Measurements from ENCODE around the gene DMTF1. TPM values are rescaled to one million over a fixed set of nuclear protein-coding genes. Genes with fewer than 3 reads are reported as not detected.

The DMTF1 gene
- polyA plus RNA-seq, 2 of the 4 experiments (the other 2 are of a cell fraction) = 37.3 to 124 TPM

DNA sequence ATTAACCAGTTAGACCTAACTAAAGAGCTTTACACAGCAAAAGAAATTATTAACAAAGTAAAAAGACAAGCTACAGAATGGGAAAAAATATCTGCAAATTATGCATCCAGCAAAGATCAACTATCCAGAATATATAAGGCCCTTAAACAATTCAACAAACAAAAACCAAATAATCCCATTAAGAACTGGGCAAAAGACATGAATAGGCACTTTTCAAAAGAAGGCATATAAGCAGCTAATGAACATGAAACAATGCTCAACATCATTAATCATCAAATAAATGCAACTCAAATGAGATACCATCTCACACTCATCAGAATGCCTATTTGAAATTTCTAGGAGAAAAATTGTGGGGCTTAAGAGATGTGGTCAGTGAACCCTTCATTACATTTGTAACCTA, 15.0 kb upstream of the DMTF1 start:
- TF ChIP-seq JUNB (IDR thresholded peaks at IDR 0.05) (no peak), POLR2AphosphoS2 (conservative IDR thresholded peaks at IDR 0.05; ENCODE audit: low read length) (no peak), KDM5A (IDR thresholded peaks at IDR 0.05) (no peak), RCOR1 (IDR thresholded peaks at IDR 0.05; ENCODE audit: low read depth, low read length) (no peak), CBX2 (IDR thresholded peaks at IDR 0.05; ENCODE audit: borderline replicate concordance, low read depth) (no peak), RARB (CRISPR knock-in tag; IDR thresholded peaks at IDR 0.05) (no peak), FOXS1 (CRISPR knock-in tag; IDR thresholded peaks at IDR 0.05) (no peak), MAFK (IDR thresholded peaks at IDR 0.05; ENCODE audit: partially characterized antibody) (no peak), CEBPB (IDR thresholded peaks at IDR 0.05) (no peak), HOXB5 (CRISPR knock-in tag; IDR thresholded peaks at IDR 0.05) (no peak), FOSL2 (IDR thresholded peaks at IDR 0.05) (no peak), FOSL2 (CRISPR knock-in tag; IDR thresholded peaks at IDR 0.05) (no peak)
- ATAC-seq = no peak
- H3K4me1 ChIP-seq = no peaks in the 10 kb centered on the region
- no peak overlapping the region for H3K4me2 ChIP-seq
- DNase-seq (ENCODE audit: low read depth in 1 of 2, low spot score in 1 of 2) = no peak
- H3K4me3 ChIP-seq = no peak overlapping the region
- H3K27ac ChIP-seq = no peak overlapping the region
- no peaks in the 10 kb centered on the region for H3K9me3 ChIP-seq
- ChIA-PET POLR2A (no interaction called here), CTCF (interaction anchor here (0.6 to 1.5 kb wide), 2 partner anchors 11 to 97 kb away, joined by 3 to 6 read pairs; no protein-coding TSS in a partner anchor)
- FAIRE-seq = no peak

DNA sequence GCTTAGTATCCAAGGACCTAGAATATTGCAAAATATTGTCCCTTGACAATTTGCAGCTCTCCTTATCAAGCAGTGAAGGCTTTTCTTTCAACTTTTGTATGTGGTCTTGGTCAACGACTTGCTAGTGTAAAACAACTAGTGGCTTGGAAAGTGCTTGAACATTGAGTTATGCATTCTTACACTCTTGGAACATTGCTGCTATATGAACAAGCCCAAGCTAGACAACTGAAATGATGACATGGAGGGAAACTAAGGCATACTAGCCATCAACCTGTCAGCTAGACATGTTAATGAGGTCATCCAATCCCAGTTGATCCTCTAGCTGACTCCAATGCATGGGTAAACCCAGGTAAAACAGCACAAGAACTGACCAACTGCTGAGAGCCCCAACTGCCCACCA, 12.7 kb upstream of the DMTF1 start:
- Histone ChIP-seq H3K4me3 (no peak overlapping the region), H3K4me1 (no peaks in the 10 kb centered on the region), H3K9me3 (no peaks in the 10 kb centered on the region), H3K4me2 (no peak overlapping the region), H3K27ac (no peak overlapping the region)
- WGBS (ENCODE audit: missing lambda C conversion rate) = 0% methylated on average over 1 of the region's 1 CpG
- TF ChIP-seq ESRRA (IDR thresholded peaks at IDR 0.05; ENCODE audit: borderline replicate concordance, low read length) = no peak
- no peak for TF ChIP-seq KDM1A (IDR thresholded peaks at IDR 0.05; ENCODE audit: low read depth)
- TF ChIP-seq HDAC2 (IDR thresholded peaks at IDR 0.05) = no peak
- ChIA-PET POLR2A (no interaction called here), CTCF (interaction anchor here (0.7 to 2.4 kb wide), 2 partner anchors 9 to 78 kb away, joined by 5 to 7 read pairs; no protein-coding TSS in a partner anchor)
- FAIRE-seq (no peak), DNase-seq (ENCODE audit: low read depth in 1 of 2, low spot score in 1 of 2) (no peak), ATAC-seq (no peak)

DNA sequence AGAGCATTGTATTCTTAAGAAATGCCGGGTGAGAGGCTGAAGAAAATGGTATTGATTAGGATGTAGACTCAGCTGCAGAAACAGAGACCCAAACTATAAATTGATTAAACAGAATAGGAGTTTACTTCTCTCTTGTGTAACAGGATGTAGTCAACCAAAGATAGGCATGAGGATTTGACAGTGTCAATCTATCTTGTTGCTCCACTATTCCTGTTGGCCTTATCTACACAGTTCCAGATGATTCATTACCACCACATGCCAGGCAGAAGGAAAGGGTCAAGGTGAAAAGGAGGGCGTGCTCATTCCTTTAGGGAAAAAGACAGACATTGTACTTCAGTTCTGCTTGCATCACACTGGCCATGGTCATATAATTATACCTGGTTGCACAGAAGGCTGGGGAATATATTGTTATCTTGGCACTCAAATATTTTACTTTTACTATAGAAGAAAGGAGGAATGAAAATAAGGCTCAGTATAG, 11.9 kb upstream of the DMTF1 start:
- no peak overlapping the region for H3K27ac ChIP-seq
- TF ChIP-seq CBX8 (IDR thresholded peaks at IDR 0.05) (no peak), JUNB (IDR thresholded peaks at IDR 0.05) (no peak), ELK1 (IDR thresholded peaks at IDR 0.05; ENCODE audit: low read depth, low read length) (no peak), TFCP2L1 (CRISPR knock-in tag; IDR thresholded peaks at IDR 0.05) (no peak), CHD2 (IDR thresholded peaks at IDR 0.05; ENCODE audit: low read length, partially characterized antibody) (no peak), REST (IDR thresholded peaks at IDR 0.05) (no peak), ZFP36 (IDR thresholded peaks at IDR 0.05; ENCODE audit: borderline replicate concordance, partially characterized antibody) (no peak), ESRRA (IDR thresholded peaks at IDR 0.05; ENCODE audit: borderline replicate concordance, low read length) (no peak), EP300 (IDR thresholded peaks at IDR 0.05) (no peak), NFE2L2 (conservative IDR thresholded peaks at IDR 0.05; ENCODE audit: low read length) (no peak), BHLHE40 (IDR thresholded peaks at IDR 0.05; ENCODE audit: low read depth, low read length) (no peak), MAX (IDR thresholded peaks at IDR 0.05) (no peak), RNF2 (IDR thresholded peaks at IDR 0.05; ENCODE audit: borderline replicate concordance, low read depth) (no peak), PBX3 (IDR thresholded peaks at IDR 0.05) (no peak), POLR2AphosphoS2 (conservative IDR thresholded peaks at IDR 0.05; ENCODE audit: low read length) (no peak), JUN (IDR thresholded peaks at IDR 0.05) (no peak), MYC (IDR thresholded peaks at IDR 0.05; ENCODE audit: borderline replicate concordance, low read length) (no peak)
- TF ChIP-seq, protein P1, sequence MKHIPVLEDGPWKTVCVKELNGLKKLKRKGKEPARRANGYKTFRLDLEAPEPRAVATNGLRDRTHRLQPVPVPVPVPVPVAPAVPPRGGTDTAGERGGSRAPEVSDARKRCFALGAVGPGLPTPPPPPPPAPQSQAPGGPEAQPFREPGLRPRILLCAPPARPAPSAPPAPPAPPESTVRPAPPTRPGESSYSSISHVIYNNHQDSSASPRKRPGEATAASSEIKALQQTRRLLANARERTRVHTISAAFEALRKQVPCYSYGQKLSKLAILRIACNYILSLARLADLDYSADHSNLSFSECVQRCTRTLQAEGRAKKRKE (CRISPR knock-in tag; IDR thresholded peaks at IDR 0.05; ENCODE audit: low read depth) = no peak
- FAIRE-seq (no peak), DNase-seq (ENCODE audit: low read depth in 1 of 2, low spot score in 1 of 2) (no peak), ATAC-seq (no peak)
- ChIA-PET CTCF (interaction anchor here (2.4 kb wide), 1 partner anchor 8 kb away, joined by 7 read pairs; no protein-coding TSS in a partner anchor), POLR2A (interaction anchor here (1.3 kb wide), 1 partner anchor 12 kb away, joined by 6 read pairs; the partner anchor contains the start of gene DMTF1)
- H3K9me3 ChIP-seq = no peaks in the 10 kb centered on the region
- no peak overlapping the region for H3K4me3 ChIP-seq
- WGBS (ENCODE audit: missing lambda C conversion rate) = 9% methylated on average over 2 of the region's 2 CpGs
- H3K4me2 ChIP-seq = no peak overlapping the region
- H3K4me1 ChIP-seq = no peaks in the 10 kb centered on the region

Data from A549 (cell line).